Endodermal cell (in vitro differentiated cells): ENCODE measurements around the gene FBXL5. TPM values are rescaled to one million over a fixed set of nuclear protein-coding genes. Genes with fewer than 3 reads are reported as not detected.

Experiments used
- DNase-seq: peaks from one replicate; pipeline ENCODE4 v3.0.0-alpha.2; 2017
- H3K27ac ChIP-seq: 2 replicates; pipeline ENCODE4 v1.5.1; 2013; ENCODE audit warnings: mild to moderate bottlenecking, low read depth, low read length, moderate library complexity
- H3K27me3 ChIP-seq: 2 replicates; pipeline ENCODE4 v1.6.1; 2013; ENCODE audit warnings: mild to moderate bottlenecking, low read length, moderate library complexity; ENCODE audit not compliant: insufficient read depth, control insufficient read depth, poor library complexity, severe bottlenecking
- H3K36me3 ChIP-seq: 2 replicates; pipeline ENCODE4 v1.7.0; 2013; ENCODE audit warnings: mild to moderate bottlenecking, low read length, moderate library complexity; ENCODE audit not compliant: control insufficient read depth, insufficient read depth
- H3K4me1 ChIP-seq: one replicate; pipeline ENCODE4 v1.7.0; 2013; ENCODE audit warnings: low read length; ENCODE audit not compliant: control insufficient read depth, insufficient read depth
- H3K4me3 ChIP-seq: 2 replicates; pipeline ENCODE4 v1.5.1; 2013; ENCODE audit warnings: mild to moderate bottlenecking, low read length, moderate library complexity
- H3K9ac ChIP-seq: 2 replicates; pipeline ENCODE4 v1.6.1; 2013; ENCODE audit warnings: mild to moderate bottlenecking, low read length, moderate library complexity; ENCODE audit not compliant: poor library complexity, severe bottlenecking; ENCODE audit errors: extremely low read depth
- H3K9me3 ChIP-seq: 2 replicates; pipeline ENCODE4 v1.6.1; 2013; ENCODE audit warnings: mild to moderate bottlenecking, low read length, moderate library complexity; ENCODE audit not compliant: control insufficient read depth
- H3K27ac Mint-ChIP-seq: 2 replicates; pipeline ENCODE4 v1.8.0; 2020; ENCODE audit warnings: mixed read lengths
- H3K27me3 Mint-ChIP-seq: 2 replicates; pipeline ENCODE4 v1.8.0; 2021; ENCODE audit warnings: mild to moderate bottlenecking, mixed read lengths; ENCODE audit not compliant: insufficient read depth
- H3K36me3 Mint-ChIP-seq: 2 replicates; pipeline ENCODE4 v1.8.0; 2020; ENCODE audit warnings: low read depth, mixed read lengths
- H3K4me1 Mint-ChIP-seq: 2 replicates; pipeline ENCODE4 v1.8.0; 2020; ENCODE audit warnings: mixed read lengths
- H3K4me3 Mint-ChIP-seq: 2 replicates; pipeline ENCODE4 v1.8.0; 2020; ENCODE audit warnings: mild to moderate bottlenecking, moderate library complexity, mixed read lengths
- H3K9me3 Mint-ChIP-seq: 2 replicates; pipeline ENCODE4 v1.8.0; 2020; ENCODE audit warnings: mild to moderate bottlenecking, mixed read lengths
- CTCF ChIP-seq: fragments of 200-600 bp; sonication (generic); conservative IDR thresholded peaks from 2 replicates; pipeline ENCODE4 v1.5.0; 2021; ENCODE audit warnings: antibody characterized with exemption, mild to moderate bottlenecking
- WGBS, 2 experiments: methylation state at CpG; one replicate each; pipeline versions ENCODE4 v1.1.5 to v1.1.7; 2013; ENCODE audit warnings: missing lambda C conversion rate in 2 of 2, mixed read lengths in 1 of 2; ENCODE audit not compliant: insufficient coverage in 1 of 2, insufficient read length in 1 of 2; 5-methylcytosine and 5-hydroxymethylcytosine counted together
- total RNA-seq, 2 donors: library from RNA; stranded (reverse); fragmentation: NEBNext Ultra II Directional in 1 of 2; extraction: Animal tissue kit (Norgen Biotek cat#: 25700) in 1 of 2; gene quantifications; 2 replicates in 1 of 2; 3 replicates in 1 of 2; pipeline ENCODE4 v1.2.1, GENCODE V29; 2021

FBXL5 gene
- total RNA-seq, 2 donors from 2014 or later = 60.3 to 88.4 TPM

- H3K9ac ChIP-seq = no peak overlapping the region
- H3K36me3 ChIP-seq = peaks cover 4% of the 10 kb centered on the region
- no peaks in the 10 kb centered on the region for H3K27me3 ChIP-seq
- DNase-seq = no peak
- no peaks in the 10 kb centered on the region for H3K9me3 ChIP-seq
- no peak overlapping the region for H3K27ac ChIP-seq
- Mint-ChIP-seq H3K9me3 (no peaks in the 10 kb centered on the region), H3K27me3 (no peaks in the 10 kb centered on the region), H3K27ac (no peak overlapping the region), H3K36me3 (peaks cover 37% of the 10 kb centered on the region), H3K4me3 (no peak overlapping the region), H3K4me1 (no peaks in the 10 kb centered on the region)
- TF ChIP-seq CTCF = no peak
- no peaks in the 10 kb centered on the region for H3K4me1 ChIP-seq
- H3K4me3 ChIP-seq = no peak overlapping the region
Observed at GRCh38 chr4:15562623-15563022, 92.5 kb downstream of the FBXL5 start.

- no peak for TF ChIP-seq CTCF
- Histone ChIP-seq H3K4me1 (no peaks in the 10 kb centered on the region), H3K36me3 (no peaks in the 10 kb centered on the region), H3K27me3 (no peaks in the 10 kb centered on the region), H3K9ac (no peak overlapping the region), H3K4me3 (no peak overlapping the region), H3K27ac (no peak overlapping the region), H3K9me3 (no peaks in the 10 kb centered on the region)
- peaks cover 32% of the 10 kb centered on the region for H3K36me3 Mint-ChIP-seq
- DNase-seq = no peak
- no peaks in the 10 kb centered on the region for H3K4me1 Mint-ChIP-seq
- no peak overlapping the region for H3K27ac Mint-ChIP-seq
- no peak overlapping the region for H3K4me3 Mint-ChIP-seq
- no peaks in the 10 kb centered on the region for H3K27me3 Mint-ChIP-seq
- 86 to 97% methylated on average over 3 of the region's 3 CpGs for WGBS, 2 experiments
- H3K9me3 Mint-ChIP-seq = no peaks in the 10 kb centered on the region
Observed at GRCh38 chr4:15562114-15562513, 93.0 kb downstream of the FBXL5 start.

- Histone ChIP-seq H3K9ac (no peak overlapping the region), H3K9me3 (no peaks in the 10 kb centered on the region), H3K27me3 (no peaks in the 10 kb centered on the region), H3K4me3 (no peak overlapping the region), H3K4me1 (no peaks in the 10 kb centered on the region), H3K27ac (no peak overlapping the region), H3K36me3 (no peaks in the 10 kb centered on the region)
- Mint-ChIP-seq H3K36me3 (peaks cover 15% of the 10 kb centered on the region), H3K4me1 (peaks cover 7% of the 10 kb centered on the region), H3K27me3 (no peaks in the 10 kb centered on the region), H3K27ac (no peak overlapping the region), H3K4me3 (no peak overlapping the region), H3K9me3 (no peaks in the 10 kb centered on the region)
- DNase-seq = no peak
- 92 to 93% methylated on average over 2 of the region's 2 CpGs for WGBS, 2 experiments
- TF ChIP-seq CTCF = no peak
Observed at GRCh38 chr4:15558561-15558960, 96.6 kb downstream of the FBXL5 start.
